Lung (tissue), 12 donors: Measurements from ENCODE around the gene FGF12. TPM values are rescaled to one million over a fixed set of nuclear protein-coding genes. Genes with fewer than 3 reads are reported as not detected.

Source experiments
- ATAC-seq: fragments of 200-7000 bp; cut with Tn5 transposase; one replicate; pipeline ENCODE4 v1.9.1; 2020; ENCODE audit warnings: moderate number of reproducible peaks; ENCODE audit not compliant: insufficient read depth, low FRiP score
- DNase-seq, 3 donors: peaks; one replicate each; pipeline ENCODE4 v3.0.0-alpha.2; 2013 to 2017
- H3K27ac ChIP-seq, 2 donors: one replicate each; pipeline ENCODE4 v1.5.1; 2013; ENCODE audit warnings: mild to moderate bottlenecking in 2 of 2, moderate library complexity in 2 of 2, control low read depth in 1 of 2, inconsistent platforms in 1 of 2, low read depth in 1 of 2, low read length in 1 of 2
- H3K27me3 ChIP-seq, 3 donors: one replicate each; pipeline ENCODE4 v1.5.1; 2013; ENCODE audit warnings: low read length in 2 of 3; ENCODE audit not compliant: control insufficient read depth in 3 of 3, insufficient read depth in 3 of 3
- H3K36me3 ChIP-seq, 4 donors: one replicate each; pipeline ENCODE4 v1.5.1; 2013; ENCODE audit warnings: low read length in 4 of 4, mild to moderate bottlenecking in 1 of 4, moderate library complexity in 1 of 4; ENCODE audit not compliant: control insufficient read depth in 4 of 4, insufficient read depth in 4 of 4
- H3K4me1 ChIP-seq, 5 donors: one replicate each; pipeline ENCODE4 v1.5.1; 2013; ENCODE audit warnings: low read length in 5 of 5, mild to moderate bottlenecking in 2 of 5, moderate library complexity in 1 of 5; ENCODE audit not compliant: control insufficient read depth in 5 of 5, insufficient read depth in 5 of 5
- H3K4me3 ChIP-seq: one replicate; pipeline ENCODE4 v1.5.1; 2013; ENCODE audit warnings: mild to moderate bottlenecking, control low read depth, moderate library complexity
- H3K9ac ChIP-seq, 2 donors: one replicate each; pipeline ENCODE4 v1.5.1; 2013; ENCODE audit warnings: low read length in 2 of 2, control low read depth in 1 of 2; ENCODE audit not compliant: insufficient read depth in 1 of 2
- H3K9me3 ChIP-seq, 4 donors: one replicate each; pipeline ENCODE4 v1.5.1; 2013; ENCODE audit warnings: low read length in 3 of 4, mild to moderate bottlenecking in 1 of 4, moderate library complexity in 1 of 4; ENCODE audit not compliant: control insufficient read depth in 4 of 4, insufficient read depth in 3 of 4
- WGBS, 2 donors: extraction: QIAGEN DNeasy Blood & Tissue Kit; methylation state at CpG; one replicate each; pipeline ENCODE4 v1.1.7; 2013; 5-methylcytosine and 5-hydroxymethylcytosine counted together
- polyA plus RNA-seq, 2 donors: library from polyadenylated mRNA; stranded (reverse); fragments of 200-250 nt; gene quantifications; one replicate each; pipeline ENCODE4 v1.2.1, GENCODE V29; 2013
- total RNA-seq, 2 donors: library from RNA; depleted of rRNA in 1 of 2; stranded (reverse); fragments of >200 nt in 1 of 2; gene quantifications; one replicate each; pipeline ENCODE4 v1.2.1, GENCODE V29; 2014 to 2021
- TF ChIP-seq, protein P1 (sequence below): IDR thresholded peaks from 2 replicates; pipeline ENCODE4 v1.5.1; 2012; ENCODE audit warnings: mild to moderate bottlenecking; ENCODE audit errors: control extremely low read depth, extremely low read depth
- donor health status: control.
- donor health status: control.
- donor health status: Bipolar disorder and iron deficiency.
- donor health status: healthy.
- donor health status: DM: yes; HTN: yes; CAD: no.

FGF12 gene
- total and polyA plus RNA-seq, 4 donors, result 0.23 to 6.0 (median 1.7) TPM

GRCh38 chr3:192186045-192186444 lies 541.3 kb downstream of the FGF12 start:
- no peak for ATAC-seq

GRCh38 chr3:192183109-192183508 lies 544.2 kb downstream of the FGF12 start:
- no peaks in the 10 kb centered on the region for H3K27me3 ChIP-seq
- 50 to 61% methylated on average over 3 of the region's 3 CpGs for WGBS, 2 donors
- no peaks in the 10 kb centered on the region for H3K4me1 ChIP-seq
- H3K36me3 ChIP-seq, result no peaks in the 10 kb centered on the region
- TF ChIP-seq, protein P1, sequence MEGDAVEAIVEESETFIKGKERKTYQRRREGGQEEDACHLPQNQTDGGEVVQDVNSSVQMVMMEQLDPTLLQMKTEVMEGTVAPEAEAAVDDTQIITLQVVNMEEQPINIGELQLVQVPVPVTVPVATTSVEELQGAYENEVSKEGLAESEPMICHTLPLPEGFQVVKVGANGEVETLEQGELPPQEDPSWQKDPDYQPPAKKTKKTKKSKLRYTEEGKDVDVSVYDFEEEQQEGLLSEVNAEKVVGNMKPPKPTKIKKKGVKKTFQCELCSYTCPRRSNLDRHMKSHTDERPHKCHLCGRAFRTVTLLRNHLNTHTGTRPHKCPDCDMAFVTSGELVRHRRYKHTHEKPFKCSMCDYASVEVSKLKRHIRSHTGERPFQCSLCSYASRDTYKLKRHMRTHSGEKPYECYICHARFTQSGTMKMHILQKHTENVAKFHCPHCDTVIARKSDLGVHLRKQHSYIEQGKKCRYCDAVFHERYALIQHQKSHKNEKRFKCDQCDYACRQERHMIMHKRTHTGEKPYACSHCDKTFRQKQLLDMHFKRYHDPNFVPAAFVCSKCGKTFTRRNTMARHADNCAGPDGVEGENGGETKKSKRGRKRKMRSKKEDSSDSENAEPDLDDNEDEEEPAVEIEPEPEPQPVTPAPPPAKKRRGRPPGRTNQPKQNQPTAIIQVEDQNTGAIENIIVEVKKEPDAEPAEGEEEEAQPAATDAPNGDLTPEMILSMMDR, result no peak
- H3K9ac ChIP-seq, result no peak overlapping the region
- H3K9me3 ChIP-seq, result no peaks in the 10 kb centered on the region
- no peak for DNase-seq
- H3K27ac ChIP-seq, result no peak overlapping the region
- no peak overlapping the region for H3K4me3 ChIP-seq
- no peak for ATAC-seq

More at GRCh38 chr3:192186045-192186444, 541.3 kb downstream of the FGF12 start:
- Histone ChIP-seq H3K4me1 (no peaks in the 10 kb centered on the region), H3K36me3 (no peaks in the 10 kb centered on the region), H3K9me3 (no peaks in the 10 kb centered on the region), H3K9ac (no peak overlapping the region), H3K4me3 (no peak overlapping the region), H3K27ac (no peak overlapping the region), H3K27me3 (no peaks in the 10 kb centered on the region)
- WGBS, 2 donors, result 80 to 86% methylated on average over 2 of the region's 2 CpGs
- TF ChIP-seq, protein P1, result no peak
- no peak for DNase-seq

DNA sequence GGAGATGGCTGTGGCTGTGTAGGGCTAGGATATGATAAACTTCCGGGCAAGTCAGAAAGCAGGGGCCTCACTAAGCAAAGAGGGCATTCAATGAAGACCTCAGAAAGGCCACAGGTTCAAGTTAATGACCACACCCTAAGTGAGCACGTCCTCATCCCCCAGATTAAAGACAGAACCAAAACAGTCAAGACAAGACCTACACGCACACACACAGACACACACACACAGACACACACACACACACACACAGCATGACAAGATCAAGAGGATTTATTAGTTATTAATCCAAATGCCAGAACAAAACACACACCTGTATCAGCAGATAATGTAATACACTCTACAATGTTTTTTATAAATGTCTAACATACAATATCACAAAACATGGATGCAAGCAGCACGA lies 546.2 kb downstream of the FGF12 start:
- no peaks in the 10 kb centered on the region for H3K9me3 ChIP-seq
- DNase-seq (no peak), ATAC-seq (no peak)
- 85 to 92% methylated on average over 4 of the region's 4 CpGs for WGBS, 2 donors
- no peak overlapping the region for H3K4me3 ChIP-seq
- H3K36me3 ChIP-seq, result no peaks in the 10 kb centered on the region
- no peaks in the 10 kb centered on the region for H3K27me3 ChIP-seq
- TF ChIP-seq, protein P1, result no peak
- no peak overlapping the region for H3K27ac ChIP-seq
- H3K9ac ChIP-seq, result no peak overlapping the region
- H3K4me1 ChIP-seq, result no peaks in the 10 kb centered on the region

GRCh38 chr3:192177383-192177782 lies 550.0 kb downstream of the FGF12 start:
- 83% methylated on average over 3 of the region's 3 CpGs for WGBS, 2 donors
- Histone ChIP-seq H3K27ac (no peak overlapping the region), H3K4me1 (no peaks in the 10 kb centered on the region), H3K9ac (no peak overlapping the region), H3K36me3 (no peaks in the 10 kb centered on the region), H3K27me3 (no peaks in the 10 kb centered on the region), H3K9me3 (no peaks in the 10 kb centered on the region), H3K4me3 (no peak overlapping the region)
- TF ChIP-seq, protein P1, result no peak
- DNase-seq (no peak), ATAC-seq (no peak)
